ENCODE measurements around the gene TNMD. TPM values are rescaled to one million over a fixed set of nuclear protein-coding genes. Genes with fewer than 3 reads are reported as not detected.

The TNMD gene
- total and polyA plus RNA-seq, 11 donors: 0.08 to 1.5 (median 0.37) TPM; not detected in 5

DNA sequence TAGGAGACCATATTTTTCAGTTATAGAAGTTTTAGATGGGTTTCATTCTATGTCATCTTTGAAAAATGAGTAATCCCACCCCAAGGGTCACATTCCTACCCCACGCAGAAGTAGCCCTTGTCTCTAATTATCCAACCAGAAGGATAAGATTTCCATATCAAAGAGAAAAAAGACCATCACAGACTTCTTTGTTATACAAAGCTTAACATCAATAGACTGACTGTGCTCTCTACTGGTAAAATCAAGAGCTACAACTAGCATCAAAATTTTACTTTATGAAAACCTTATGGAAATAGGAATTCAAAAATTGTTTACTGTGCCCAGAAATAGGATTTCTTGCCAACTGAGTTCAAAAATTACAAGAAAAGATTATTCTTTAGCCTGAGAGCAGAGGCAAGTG lies 24.9 kb downstream of the TNMD start:
- Histone ChIP-seq H3K27ac (no peak overlapping the region), H3K4me3 (no peak overlapping the region), H3K27me3 (peaks cover 0 to 59% (median 0%) of the 10 kb centered on the region in 9 donors), H3K9me3 (no peaks in the 10 kb centered on the region), H3K4me1 (no peaks in the 10 kb centered on the region), H3K36me3 (no peaks in the 10 kb centered on the region)
- TF ChIP-seq, protein P1, sequence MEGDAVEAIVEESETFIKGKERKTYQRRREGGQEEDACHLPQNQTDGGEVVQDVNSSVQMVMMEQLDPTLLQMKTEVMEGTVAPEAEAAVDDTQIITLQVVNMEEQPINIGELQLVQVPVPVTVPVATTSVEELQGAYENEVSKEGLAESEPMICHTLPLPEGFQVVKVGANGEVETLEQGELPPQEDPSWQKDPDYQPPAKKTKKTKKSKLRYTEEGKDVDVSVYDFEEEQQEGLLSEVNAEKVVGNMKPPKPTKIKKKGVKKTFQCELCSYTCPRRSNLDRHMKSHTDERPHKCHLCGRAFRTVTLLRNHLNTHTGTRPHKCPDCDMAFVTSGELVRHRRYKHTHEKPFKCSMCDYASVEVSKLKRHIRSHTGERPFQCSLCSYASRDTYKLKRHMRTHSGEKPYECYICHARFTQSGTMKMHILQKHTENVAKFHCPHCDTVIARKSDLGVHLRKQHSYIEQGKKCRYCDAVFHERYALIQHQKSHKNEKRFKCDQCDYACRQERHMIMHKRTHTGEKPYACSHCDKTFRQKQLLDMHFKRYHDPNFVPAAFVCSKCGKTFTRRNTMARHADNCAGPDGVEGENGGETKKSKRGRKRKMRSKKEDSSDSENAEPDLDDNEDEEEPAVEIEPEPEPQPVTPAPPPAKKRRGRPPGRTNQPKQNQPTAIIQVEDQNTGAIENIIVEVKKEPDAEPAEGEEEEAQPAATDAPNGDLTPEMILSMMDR (IDR thresholded peaks at IDR 0.05): peak in 6 of 12 donors; percentile 5 to 41 (median 24)
- no peak for TF ChIP-seq POLR2A (IDR thresholded peaks at IDR 0.05)
- ATAC-seq (no peak), DNase-seq (no peak)
- 0 to 23% (median 6%) methylated on average over 1 of the region's 1 CpG for WGBS, 4 donors
- intact Hi-C loops (cut with DNase I): loop anchor here in 2 of 10 donors (5.0 to 10.0 kb wide), 2 partner anchors 95 to 162 kb away; no protein-coding TSS in a partner anchor

DNA sequence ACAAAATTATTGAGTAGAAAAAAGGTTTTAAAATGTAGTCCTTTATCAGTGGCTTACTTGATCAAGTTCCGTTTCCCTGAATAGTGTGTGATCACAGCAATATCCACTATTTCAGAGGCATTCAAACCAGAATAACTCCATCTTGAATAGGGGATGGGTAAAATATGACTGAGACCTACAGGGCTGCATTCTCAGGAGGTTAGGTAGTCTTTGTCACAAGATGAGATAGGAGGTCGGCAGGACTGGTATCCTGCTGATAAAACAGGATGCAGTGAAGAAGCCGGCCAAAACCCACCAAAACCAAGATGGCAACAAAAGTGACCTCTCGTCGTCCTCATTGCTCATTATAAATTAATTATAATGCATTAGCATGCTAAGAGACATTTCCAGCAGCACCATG lies 27.2 kb downstream of the TNMD start:
- Histone ChIP-seq H3K36me3 (no peaks in the 10 kb centered on the region), H3K4me3 (no peak overlapping the region), H3K9me3 (no peaks in the 10 kb centered on the region), H3K4me1 (no peaks in the 10 kb centered on the region), H3K27ac (no peak overlapping the region), H3K27me3 (peaks cover 0 to 59% (median 0%) of the 10 kb centered on the region in 9 donors)
- TF ChIP-seq, protein P1 (IDR thresholded peaks at IDR 0.05): no peak
- no peak for TF ChIP-seq POLR2A (IDR thresholded peaks at IDR 0.05)
- DNase-seq: no peak
- ATAC-seq: no peak
- intact Hi-C loops (cut with DNase I): no loop called here
- WGBS, 4 donors: 69 to 80% (median 71%) methylated on average over 5 of the region's 5 CpGs

DNA sequence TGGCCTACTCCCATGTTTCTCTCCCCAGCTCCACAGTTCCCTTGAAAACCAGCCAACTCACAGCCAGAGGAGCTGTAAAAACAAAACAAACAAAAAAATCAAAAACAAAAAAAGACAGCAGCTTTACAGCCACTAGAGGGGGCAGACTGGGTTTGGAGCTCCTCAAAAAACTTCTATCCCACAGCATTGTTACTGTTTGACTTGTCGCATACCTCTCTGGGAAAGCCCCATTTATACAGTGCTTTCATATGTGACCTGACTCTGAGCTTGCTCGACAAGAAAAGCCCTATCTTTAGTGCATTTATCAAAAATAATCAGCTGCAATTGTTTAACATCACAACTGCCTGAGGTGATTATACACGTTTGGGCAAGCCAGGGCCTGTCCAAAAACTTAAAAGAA lies 30.3 kb downstream of the TNMD start:
- DNase-seq (peak in 1 of 5 donors; percentile 6), ATAC-seq (no peak)
- H3K27ac ChIP-seq: no peak overlapping the region
- TF ChIP-seq, protein P1 (IDR thresholded peaks at IDR 0.05): peak in 11 of 12 donors; percentile 12 to 52 (median 29)
- TF ChIP-seq POLR2A (IDR thresholded peaks at IDR 0.05): no peak
- intact Hi-C loops (cut with DNase I): no loop called here
- H3K36me3 ChIP-seq: no peaks in the 10 kb centered on the region
- H3K4me1 ChIP-seq: no peaks in the 10 kb centered on the region
- no peak overlapping the region for H3K4me3 ChIP-seq
- H3K9me3 ChIP-seq: no peaks in the 10 kb centered on the region
- WGBS, 4 donors: 24 to 33% (median 27%) methylated on average over 3 of the region's 3 CpGs
- H3K27me3 ChIP-seq: peaks cover 0 to 40% (median 0%) of the 10 kb centered on the region in 9 donors

DNA sequence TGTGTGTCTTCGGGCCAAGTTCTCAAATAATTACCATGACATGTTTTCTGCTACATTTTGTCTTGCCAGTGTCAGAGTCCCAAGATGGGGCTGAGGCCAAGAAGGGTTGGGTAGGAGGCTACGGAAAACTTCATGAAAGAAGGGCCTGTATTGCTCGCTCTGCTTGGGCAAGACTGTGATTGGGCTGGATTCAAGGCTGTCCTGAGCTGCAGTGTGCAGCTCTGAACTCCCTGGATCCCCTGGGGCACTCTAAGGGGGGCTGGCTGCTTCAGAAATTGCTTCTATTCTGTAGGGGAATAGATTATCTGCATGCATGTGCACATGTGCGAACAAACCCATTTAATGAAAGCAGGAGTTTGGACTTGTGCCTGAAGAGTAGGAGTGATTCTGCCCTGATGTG lies 38.3 kb downstream of the TNMD start:
- Histone ChIP-seq H3K4me1 (no peaks in the 10 kb centered on the region), H3K27ac (no peak overlapping the region), H3K9me3 (no peaks in the 10 kb centered on the region), H3K4me3 (no peak overlapping the region), H3K36me3 (no peaks in the 10 kb centered on the region), H3K27me3 (peaks cover 0 to 20% (median 0%) of the 10 kb centered on the region in 9 donors)
- 60 to 83% (median 74%) methylated on average over 4 of the region's 4 CpGs for WGBS, 4 donors
- intact Hi-C loops (cut with DNase I): no loop called here
- no peak for DNase-seq
- TF ChIP-seq POLR2A (IDR thresholded peaks at IDR 0.05): no peak
- TF ChIP-seq, protein P1 (IDR thresholded peaks at IDR 0.05): no peak
- no peak for ATAC-seq
